Liver (tissue), 3 donors: ENCODE results near the gene RAI14.

ENCODE experiments used
- CTCF ChIP-seq: fragments of 150-350 bp; IDR thresholded peaks from 2 replicates; pipeline ENCODE4 v1.5.1; 2017; ENCODE audit warnings: improper control_type of control experiment, low read depth, low read length; ENCODE audit not compliant: missing input control
- GABPA ChIP-seq, 2 donors: IDR thresholded peaks in 1 of 2; conservative IDR thresholded peaks in 1 of 2; 2 replicates each; pipeline ENCODE4 v1.6.1; 2016; ENCODE audit warnings: antibody characterized with exemption in 2 of 2, mild to moderate bottlenecking in 1 of 2, moderate library complexity in 1 of 2
- HNF4G ChIP-seq: IDR thresholded peaks from 2 replicates; pipeline ENCODE4 v1.6.1; 2016; ENCODE audit warnings: antibody characterized with exemption
- MAX ChIP-seq: IDR thresholded peaks from 2 replicates; pipeline ENCODE4 v1.6.1; 2016; ENCODE audit warnings: antibody characterized with exemption
- RAD21 ChIP-seq, 2 donors: IDR thresholded peaks; 2 replicates each; pipeline ENCODE4 v1.6.1; 2016; ENCODE audit warnings: antibody characterized with exemption in 2 of 2, mild to moderate bottlenecking in 2 of 2
- REST ChIP-seq: IDR thresholded peaks from 2 replicates; pipeline ENCODE4 v1.6.1; 2016; ENCODE audit warnings: antibody characterized with exemption, mild to moderate bottlenecking
- donor health status: healthy.
- donor health status: healthy.

- no peak for TF ChIP-seq HNF4G
- TF ChIP-seq GABPA (IDR thresholded peaks at IDR 0.05 in 1 of 2, conservative IDR thresholded peaks at IDR 0.05 in 1 of 2), result no peak
- TF ChIP-seq RAD21 (IDR thresholded peaks at IDR 0.05), result no peak
- TF ChIP-seq CTCF, result no peak
- no peak for TF ChIP-seq MAX
- no peak for TF ChIP-seq REST
These were observed 132.9 kb downstream of the RAI14 start for GRCh38 chr5:34789021-34789531.
